Activated CD8-positive, alpha-beta memory T cell treated with anti-CD3 and anti-CD28 coated beads for 4 hours (primary cell): Measurements from ENCODE around the gene GLMN.
"Not testable (repeated sequence)": the region's sequence is repeated elsewhere in the genome, so short reads cannot be mapped to it uniquely, and the experiment has no call there.

Experiments used
- DNase-seq, 2 donors: peaks; one replicate each; pipeline ENCODE4 v3.0.0-alpha.2; 2020; ENCODE audit warnings: low read depth in 2 of 2

Gene GLMN

DNA sequence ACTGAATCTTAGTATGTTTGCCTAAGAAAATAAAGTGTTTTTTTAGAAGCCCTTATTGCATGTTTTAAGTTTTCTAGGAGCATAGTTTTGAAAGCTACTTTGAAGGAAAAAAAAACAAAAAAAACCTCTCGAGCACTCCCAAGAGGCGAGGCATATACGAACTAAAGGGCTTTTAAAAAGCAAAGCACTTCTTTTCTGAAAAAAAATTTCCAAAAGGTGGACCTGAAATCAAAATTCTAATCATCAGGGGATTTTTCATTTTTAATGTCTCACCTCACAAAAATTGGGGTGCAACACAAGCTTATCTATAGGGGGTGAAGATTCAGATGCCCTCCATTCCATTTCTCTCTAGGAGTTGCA is 594 bp downstream of the GLMN start:
- DNase-seq = no peak

GRCh38 chr1:92291372-92291999 is 7.3 kb downstream of the GLMN start:
- DNase-seq = no peak

GRCh38 chr1:92281411-92281810 is 17.4 kb downstream of the GLMN start:
- DNase-seq = not testable (repeated sequence)

GRCh38 chr1:92279781-92280180 is 19.0 kb downstream of the GLMN start:
- DNase-seq = not testable (repeated sequence)

DNA sequence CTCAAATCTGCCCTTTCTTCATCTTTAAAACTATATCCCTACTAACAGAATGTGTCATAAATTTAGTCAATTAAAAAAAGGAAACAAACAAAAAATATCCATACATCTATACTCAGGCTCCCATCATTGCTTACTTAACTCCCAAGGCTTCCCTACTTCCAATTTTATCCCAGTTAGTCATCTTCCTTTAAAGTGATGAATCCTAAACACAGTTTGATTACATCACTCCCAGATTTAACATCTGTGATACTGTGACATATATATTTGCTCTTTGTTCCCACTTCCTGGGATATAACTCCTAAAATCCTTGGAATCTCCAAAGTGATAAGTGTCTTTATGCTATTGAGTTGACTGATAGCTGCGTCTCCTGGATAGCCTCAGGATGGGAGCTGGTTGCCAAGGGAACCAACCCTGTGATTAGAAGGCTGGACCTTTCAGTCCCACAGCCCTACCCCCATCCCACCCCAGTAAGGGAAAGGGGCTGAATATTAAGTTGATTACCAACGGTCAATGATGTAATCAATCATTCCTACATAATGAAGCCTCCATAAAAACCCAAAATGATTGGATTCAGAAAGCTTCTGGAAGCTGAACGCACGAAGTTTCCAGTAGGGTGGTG is 21.6 kb downstream of the GLMN start:
- DNase-seq = no peak

GRCh38 chr1:92276082-92276481 is 22.7 kb downstream of the GLMN start:
- no peak for DNase-seq

DNA sequence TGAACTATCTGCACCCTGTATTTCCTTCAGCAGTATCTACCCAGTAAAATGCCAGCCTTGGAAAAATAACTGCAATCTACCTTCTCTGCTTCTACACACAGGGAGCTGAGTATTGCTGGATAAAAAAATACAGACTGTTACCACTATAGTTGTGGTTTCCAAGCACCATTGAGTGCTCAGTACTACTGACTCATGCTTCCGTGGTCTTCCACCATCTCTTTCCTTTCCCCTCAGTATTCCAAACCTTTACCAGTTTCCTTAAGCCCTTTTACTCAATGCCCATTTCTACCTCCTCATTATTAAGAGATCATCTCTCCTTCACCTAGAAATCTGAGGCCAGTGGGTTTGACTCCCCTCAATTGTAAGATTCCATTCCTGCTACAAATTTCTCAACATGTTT is 23.8 kb downstream of the GLMN start:
- no peak for DNase-seq

DNA sequence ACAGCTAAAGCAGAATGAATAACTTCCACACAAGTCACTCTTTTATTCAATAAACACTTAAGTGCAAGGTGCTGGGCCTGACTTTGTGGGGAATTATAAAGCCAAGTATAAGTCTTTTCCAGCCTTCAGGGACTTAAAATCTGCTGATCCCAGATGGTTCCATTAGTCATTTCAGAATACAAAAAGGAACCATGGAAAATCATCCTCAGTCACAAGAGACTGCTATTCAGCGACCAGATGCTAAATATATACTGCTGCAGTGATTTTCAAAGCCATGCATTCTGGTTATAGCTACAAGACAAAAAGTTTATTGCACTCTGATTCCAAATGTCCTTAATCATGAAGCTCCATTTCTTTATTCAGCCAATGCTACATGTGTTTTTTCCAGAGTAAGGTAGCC is 25.7 kb downstream of the GLMN start:
- DNase-seq = no peak

- DNase-seq = no peak
These were observed 36.3 kb downstream of the GLMN start for GRCh38 chr1:92262516-92262915.

GRCh38 chr1:92259350-92259749 is 39.4 kb downstream of the GLMN start:
- no peak for DNase-seq

GRCh38 chr1:92254714-92255113 is 44.1 kb downstream of the GLMN start:
- DNase-seq = not testable (repeated sequence)

- no peak for DNase-seq
These were observed 54.4 kb downstream of the GLMN start for GRCh38 chr1:92244376-92244775.

GRCh38 chr1:92240034-92240433 is 58.8 kb downstream of the GLMN start:
- no peak for DNase-seq

GRCh38 chr1:92230736-92231135 is 68.1 kb downstream of the GLMN start:
- no peak for DNase-seq

GRCh38 chr1:92228401-92228800 is 70.4 kb downstream of the GLMN start:
- DNase-seq = no peak

GRCh38 chr1:92219028-92219427 is 79.8 kb downstream of the GLMN start:
- DNase-seq = no peak

DNA sequence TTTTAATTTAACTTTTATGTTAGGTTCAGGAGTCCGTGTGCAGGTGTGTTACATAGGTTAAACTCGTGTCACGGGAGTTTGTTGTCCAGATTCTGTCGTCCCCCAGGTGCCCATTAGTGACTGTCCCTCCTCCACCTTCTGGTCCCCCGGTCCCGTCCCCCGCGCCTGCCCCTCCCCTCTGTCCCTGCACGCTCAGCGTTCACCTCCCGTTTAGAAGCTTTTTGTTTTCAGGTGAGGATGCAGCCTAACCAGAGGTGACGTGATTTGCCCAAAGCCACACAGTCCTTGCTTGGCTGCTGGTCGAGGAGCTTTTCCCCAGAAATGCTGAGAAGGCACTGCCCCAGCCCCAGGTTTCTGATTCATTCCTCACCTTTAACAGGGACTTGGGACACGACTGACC is 80.2 kb downstream of the GLMN start:
- no peak for DNase-seq

- DNase-seq = no peak
These were observed 81.1 kb downstream of the GLMN start, which contains the start of gene C1orf146 for GRCh38 chr1:92217721-92218120. Gene C1orf146, plus strand, starts transcription at chr1:92217915. Its CDS starts 13,506 bp downstream, at chr1:92231421.

- no peak for DNase-seq
These were observed 87.6 kb downstream of the GLMN start for GRCh38 chr1:92211166-92211565.

- no peak for DNase-seq
These were observed 88.1 kb downstream of the GLMN start for GRCh38 chr1:92210701-92211100.

- no peak for DNase-seq
These were observed 95.7 kb downstream of the GLMN start for GRCh38 chr1:92203105-92203504.

DNA sequence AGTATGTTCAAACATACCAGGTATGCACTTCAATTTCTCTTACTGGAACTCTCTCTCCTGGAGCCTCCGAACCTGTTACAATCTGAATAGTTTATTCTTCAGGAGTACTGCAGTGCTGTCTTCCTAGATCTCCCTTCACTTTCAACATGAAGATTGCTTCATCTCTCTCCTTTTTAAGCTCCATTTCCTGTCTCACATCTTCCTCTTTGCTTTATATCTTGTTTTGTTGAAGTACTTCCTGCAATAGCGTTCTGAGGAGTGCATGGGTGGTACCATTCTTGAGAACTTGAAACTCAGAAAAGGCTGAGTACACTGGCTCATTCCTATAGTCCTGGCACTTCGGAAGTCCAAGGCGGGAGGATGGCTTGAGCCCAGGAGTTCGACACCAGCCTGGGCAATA is 96.8 kb downstream of the GLMN start:
- DNase-seq = no peak
